CD1c-positive myeloid dendritic cell (primary cell): Measurements from ENCODE around the gene PHACTR4.
"Not testable (repeated sequence)": the region's sequence is repeated elsewhere in the genome, so short reads cannot be mapped to it uniquely, and the experiment has no call there.

Experiments used
- DNase-seq: peaks from one replicate; pipeline ENCODE4 v3.0.0-alpha.2; 2016; ENCODE audit errors: extremely low spot score

Gene PHACTR4

DNA sequence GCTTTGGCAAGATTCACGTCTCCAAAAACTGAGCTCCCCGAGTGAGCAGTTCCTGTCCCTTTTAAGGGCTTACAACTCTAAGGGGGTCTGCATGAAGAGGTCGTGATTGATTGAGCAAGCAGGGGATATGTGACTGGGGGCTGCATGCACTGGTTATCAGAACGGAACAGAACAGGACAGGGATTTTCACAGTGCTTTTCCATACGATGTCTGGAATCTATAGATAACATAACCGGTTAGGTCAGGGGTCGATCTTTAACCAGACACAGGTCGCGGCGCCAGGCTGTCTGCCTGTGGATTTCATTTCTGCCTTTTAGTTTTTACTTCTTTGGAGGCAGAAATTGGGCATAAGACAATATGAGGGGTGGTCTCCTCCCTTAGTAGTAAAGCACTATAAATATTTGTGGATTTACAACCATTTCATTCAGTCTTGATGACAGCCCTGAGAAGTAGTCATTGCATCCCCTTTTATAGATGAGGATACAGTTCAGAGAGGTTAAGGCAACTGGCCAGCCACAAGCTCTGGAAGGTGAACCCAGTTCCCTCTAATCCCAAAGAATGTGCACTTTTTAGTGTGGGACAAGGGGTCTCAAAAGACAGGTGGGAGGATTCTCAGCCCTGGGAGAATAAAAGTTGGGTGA is 155.6 kb downstream of the PHACTR4 start:
- DNase-seq: not testable (repeated sequence)

DNA sequence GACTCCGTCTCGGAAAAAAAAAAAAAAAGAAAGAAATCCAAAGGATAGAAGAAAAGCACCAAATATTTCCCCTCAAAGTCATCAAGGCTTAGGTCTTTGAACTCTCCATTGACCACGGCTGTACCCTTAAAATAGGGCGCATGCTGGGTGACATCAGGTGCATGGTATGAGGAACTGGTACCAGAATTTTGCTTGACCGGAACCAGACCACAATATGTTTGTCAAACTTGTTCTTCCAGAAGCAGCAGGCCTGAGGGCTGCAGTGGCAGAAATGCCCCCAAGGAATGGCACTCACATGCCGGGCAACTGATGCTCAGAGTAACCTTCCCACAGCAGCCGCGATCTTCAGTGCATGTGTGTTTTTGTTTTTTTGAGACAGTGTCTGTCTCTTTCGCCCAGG is 157.3 kb downstream of the PHACTR4 start:
- no peak for DNase-seq

DNA sequence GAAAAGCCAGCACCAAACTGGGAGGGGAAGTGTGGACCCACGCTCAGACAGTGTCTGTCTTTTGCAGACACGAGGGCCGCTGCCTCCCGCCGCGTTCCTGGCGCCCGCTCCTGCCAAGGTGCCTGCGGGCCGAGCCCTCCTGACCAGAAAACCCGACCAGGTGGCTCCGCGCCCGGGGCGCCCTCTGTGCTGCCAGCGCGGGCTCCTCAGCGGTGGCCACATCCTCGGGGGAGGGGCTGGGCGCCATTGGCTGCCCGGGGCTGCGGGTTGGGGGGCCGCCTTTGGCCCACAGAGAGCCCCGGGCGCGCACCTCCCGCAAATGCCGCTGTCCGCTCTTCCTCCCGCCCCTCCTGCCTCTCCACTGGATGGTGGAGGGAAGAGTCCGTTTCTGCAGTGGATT is 160.9 kb downstream of the PHACTR4 start:
- no peak for DNase-seq

DNA sequence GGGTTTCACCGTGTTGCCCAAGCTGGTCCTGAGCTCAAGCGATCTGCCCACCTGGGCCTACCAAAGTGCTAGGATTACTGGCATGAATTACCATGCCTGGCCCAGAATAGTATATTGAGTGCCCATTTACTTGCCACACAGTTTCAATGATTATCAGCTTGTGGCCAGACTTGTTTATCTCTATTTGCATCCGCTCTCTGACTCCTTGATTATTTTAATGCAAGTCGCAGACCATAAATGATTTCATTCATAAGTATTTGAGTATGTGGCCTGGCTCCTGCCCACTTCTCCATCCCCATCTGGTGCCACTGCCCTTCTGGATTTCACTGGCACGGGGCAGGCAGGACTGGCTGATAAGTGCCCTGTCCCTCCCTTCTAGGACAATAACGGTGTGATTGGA is 165.1 kb downstream of the PHACTR4 start:
- no peak for DNase-seq

DNA sequence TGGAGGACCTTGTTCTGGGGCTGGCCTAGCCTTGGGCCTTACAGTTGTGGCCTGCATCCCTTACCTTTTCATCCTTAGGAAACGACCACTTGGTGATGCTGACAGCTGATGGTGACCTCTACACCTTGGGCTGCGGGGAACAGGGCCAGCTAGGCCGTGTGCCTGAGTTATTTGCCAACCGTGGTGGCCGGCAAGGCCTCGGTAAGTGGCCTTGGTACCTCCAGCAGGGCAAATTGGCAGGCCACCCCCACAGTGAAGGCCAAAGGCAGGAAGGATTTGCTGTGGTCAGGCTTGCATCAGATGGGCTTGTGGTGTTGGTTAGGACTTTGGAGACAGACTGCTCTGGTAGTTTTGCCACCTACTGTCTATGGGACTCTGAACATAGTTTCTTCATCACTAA is 165.6 kb downstream of the PHACTR4 start:
- DNase-seq: no peak

DNA sequence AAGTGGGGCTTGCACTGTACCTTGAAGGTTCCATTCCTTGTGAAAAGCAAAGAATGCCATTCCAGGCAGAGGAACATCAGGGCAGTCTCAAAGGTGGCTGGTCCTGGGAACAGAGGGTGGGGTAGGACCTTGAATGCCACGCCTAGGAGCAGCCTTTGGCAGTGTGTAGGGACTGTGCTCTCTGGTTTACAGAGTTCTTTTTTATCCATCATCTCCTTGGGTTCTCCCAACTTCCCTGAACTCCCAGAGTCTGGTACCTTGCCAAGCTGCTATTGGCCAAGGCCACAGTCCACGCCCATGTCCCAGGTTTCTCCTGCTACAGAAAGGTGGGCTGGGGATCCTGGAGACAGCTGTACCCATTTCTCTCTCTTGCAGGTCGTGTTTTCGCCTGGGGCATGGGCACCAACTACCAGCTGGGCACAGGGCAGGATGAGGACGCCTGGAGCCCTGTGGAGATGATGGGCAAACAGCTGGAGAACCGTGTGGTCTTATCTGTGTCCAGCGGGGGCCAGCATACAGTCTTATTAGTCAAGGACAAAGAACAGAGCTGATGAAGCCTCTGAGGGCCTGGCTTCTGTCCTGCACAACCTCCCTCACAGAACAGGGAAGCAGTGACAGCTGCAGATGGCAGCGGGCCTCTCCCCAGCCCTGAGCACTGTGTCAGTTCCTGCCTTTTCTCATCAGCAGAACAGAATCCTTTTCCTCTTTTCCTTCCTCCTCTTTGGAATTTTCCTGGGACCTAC is 168.1 kb downstream of the PHACTR4 start:
- no peak for DNase-seq

DNA sequence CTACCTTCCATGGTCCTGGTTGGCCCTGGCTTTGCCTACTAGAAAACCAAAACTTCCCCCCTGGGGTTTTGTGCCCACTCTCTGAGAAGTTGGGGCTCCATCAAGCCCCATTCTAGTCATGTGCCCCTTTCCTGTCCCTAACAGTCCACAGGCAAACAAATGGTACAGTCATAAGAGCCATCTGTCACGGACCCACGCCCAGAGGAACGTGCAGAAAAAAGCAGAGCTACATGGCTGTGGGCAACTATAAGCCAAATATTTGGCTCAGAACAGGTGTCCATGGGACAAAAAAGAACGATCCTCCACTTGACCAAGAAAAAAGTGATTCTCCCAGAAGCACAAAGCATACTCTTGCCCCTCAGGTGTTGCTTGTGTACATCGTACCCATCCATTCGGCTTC is 168.7 kb downstream of the PHACTR4 start:
- no peak for DNase-seq

DNA sequence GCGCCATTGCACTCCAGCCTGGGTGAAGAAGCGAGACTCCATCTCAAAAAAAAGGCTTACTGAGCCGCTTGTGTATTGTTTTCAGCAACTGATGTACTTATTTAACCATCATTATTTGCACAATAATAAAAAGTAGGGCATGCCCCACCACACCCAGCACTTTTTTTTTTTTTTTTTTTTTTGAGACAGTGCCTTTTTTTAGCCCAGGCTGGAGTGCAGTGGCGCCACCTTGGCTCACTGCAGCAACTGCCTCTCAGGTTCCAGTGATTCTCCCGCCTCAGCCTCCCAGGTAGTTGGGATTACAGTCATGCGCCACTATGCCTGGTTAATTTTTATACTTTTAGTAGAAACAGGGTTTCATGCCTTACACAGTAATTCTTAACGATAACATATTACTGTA is 171.1 kb downstream of the PHACTR4 start:
- no peak for DNase-seq

DNA sequence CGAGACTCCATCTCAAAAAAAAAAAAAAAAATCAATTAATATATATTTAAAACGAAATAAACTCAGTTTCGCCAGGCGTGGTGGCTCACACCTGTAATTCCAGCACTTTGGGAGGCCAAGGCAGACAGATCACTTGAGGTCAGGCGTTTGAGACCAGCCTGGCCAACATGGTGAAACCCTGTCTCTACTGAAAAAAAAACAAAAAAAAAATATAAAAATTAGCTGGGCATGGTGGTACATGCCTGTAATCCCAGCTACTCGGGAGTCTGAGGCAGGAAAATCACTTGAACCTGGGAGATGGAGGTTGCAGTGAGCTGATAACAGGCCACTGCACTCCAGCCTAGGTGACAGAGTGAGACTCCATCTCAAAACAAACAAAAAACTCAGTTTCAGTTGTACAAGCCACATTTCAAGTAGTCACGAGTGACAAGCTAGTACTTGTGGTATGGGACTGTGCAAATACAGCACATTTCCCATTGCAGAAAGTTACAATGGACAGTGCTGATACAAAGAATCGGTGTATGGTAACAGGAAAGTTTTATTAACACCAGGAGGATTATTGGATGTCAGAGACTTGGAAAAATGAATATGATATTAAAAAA is 172.0 kb downstream of the PHACTR4 start:
- not testable (repeated sequence) for DNase-seq

DNA sequence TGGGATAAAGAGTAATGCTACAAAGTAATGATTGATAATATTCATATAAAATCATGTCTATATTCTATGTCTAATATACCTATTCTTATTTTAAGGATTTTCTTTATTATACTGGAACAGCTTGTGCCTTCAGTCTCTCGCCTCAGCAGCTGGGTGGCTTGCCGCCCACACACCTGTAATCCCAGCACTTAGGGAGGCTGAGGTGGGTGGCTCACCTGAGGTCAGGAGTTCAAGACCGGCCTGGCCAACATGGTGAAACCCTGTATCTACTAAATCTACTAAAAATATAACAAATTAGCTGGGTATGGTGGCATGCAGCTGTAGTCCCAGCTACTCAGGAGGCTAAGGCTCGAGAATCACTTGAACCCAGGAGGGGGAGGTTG is 175.7 kb downstream of the PHACTR4 start:
- no peak for DNase-seq

DNA sequence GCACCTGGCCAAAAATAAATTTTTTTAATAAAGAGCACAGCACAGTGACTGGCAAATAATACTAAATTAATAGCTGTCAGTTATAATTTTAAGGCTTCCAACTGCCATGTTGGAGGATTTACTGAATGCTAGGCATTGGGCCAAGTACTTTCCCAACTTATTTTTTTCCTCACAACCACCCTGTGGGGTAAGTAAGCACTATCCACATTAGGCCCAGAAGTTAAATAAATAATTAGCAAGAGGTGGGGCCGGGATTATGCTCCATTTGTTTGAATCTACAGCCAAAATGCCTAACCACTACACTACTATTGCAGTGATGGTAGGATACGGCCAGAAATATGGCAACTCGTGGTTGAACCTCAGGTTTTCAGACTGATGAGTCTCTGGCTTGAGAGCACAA is 178.8 kb downstream of the PHACTR4 start:
- no peak for DNase-seq
